Midbrain (tissue), 1 donor: ENCODE measurements around the gene ELOB.

Experiments
- DNase-seq: peaks from one replicate; lab custom pipeline; 2025; lab: John Stamatoyannopoulos, UW

ELOB gene

DNA sequence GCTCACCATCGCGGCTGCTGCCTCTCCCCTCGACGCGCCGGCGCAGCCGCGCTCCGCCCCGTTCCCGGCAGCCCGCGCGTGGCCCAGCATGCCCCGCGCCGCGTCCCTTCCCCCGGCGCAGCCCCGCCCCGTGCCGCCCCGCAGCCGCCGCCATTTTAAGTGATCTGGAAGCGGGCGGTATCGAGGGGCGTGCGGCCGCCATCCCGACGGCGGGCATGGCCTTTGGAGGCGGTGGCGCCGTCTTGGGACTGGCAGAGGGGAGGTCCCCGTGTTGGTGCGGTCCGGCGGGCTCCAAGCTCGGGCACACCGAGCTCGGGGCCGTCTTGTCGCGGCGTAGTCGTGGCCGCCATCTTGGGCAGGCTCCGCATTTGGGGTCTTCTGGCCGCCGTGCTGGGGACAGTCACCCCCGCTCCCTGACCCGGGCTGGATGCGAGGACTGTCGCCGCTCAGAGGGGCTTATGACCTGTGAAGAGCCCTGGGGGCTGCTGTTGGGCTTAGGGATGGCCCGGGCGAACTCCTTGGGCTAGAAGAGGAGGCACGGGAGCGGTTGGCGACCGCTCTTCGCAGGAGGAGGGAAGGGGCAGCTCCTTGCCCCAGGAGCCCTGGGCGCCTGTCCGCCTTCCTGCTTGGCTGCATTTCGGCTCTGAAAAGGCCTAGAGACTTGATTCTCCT lies at the start of gene ELOB:
ELOB (minus strand) TSS at position 50 of the 672 bp plus-strand sequence; CDS start at position 9, 41 bp downstream.
- DNase-seq = peak; percentile 80

- DNase-seq = no peak
These were observed 48.8 kb upstream of the ELOB start for GRCh38 chr16:2825906-2826305.

GRCh38 chr16:2825049-2825742 lies 48.1 kb upstream of the ELOB start:
- DNase-seq = no peak

DNA sequence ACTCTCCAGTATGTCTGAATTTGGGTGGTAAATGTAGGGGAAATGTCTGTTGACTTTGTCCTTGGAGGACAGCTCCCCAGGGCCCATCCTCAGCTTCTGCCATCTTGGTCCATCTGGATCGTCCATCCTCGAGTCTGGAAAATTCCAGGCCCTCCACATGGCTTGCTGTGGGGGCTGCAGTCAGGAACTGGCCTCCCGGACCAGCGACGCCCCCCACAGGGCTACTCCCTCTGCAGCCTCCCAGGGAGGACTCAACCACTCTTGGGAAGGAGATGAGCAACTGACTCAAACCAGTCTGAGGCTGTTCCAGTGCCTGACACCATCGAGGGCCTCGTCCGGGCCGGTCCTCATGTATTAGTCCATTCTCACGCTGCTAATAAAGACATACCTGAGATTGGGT lies 47.5 kb upstream of the ELOB start:
- DNase-seq = no peak

DNA sequence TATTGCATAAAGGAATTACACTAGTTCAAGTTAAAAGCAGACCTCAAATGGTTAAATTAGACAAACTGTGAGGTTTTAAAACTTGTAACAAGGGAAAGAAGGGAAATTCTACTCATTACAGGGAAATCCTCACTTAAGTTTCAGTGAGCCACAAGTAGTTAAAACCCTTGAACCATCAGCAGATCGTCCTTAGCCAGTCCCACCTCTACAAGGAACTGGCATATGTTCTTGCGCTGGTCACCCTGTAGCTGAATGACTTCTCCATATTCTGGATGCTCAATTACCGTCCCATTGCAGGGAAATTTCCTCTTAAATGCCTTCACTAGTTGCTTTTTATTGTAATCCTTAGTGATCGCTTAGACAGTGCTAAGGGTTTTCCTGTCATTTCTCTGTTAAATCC lies 45.4 kb upstream of the ELOB start:
- no peak for DNase-seq

DNA sequence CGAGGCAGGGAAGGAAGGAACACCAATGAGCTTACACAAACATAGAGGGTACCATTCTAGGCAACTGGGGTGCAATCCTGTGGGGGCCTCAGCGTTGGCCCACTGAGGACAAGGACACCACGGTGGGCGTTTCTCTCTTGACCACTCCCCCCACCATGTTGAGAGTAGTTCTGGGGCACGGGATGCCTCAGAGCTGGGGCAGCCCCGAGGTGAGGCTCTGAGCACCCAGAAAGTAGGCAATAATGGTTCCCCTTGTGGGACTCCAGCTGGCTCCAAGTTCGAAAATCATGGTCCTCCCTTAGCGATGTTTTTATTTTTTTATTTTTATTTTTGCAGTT lies 45.0 kb upstream of the ELOB start:
- no peak for DNase-seq

DNA sequence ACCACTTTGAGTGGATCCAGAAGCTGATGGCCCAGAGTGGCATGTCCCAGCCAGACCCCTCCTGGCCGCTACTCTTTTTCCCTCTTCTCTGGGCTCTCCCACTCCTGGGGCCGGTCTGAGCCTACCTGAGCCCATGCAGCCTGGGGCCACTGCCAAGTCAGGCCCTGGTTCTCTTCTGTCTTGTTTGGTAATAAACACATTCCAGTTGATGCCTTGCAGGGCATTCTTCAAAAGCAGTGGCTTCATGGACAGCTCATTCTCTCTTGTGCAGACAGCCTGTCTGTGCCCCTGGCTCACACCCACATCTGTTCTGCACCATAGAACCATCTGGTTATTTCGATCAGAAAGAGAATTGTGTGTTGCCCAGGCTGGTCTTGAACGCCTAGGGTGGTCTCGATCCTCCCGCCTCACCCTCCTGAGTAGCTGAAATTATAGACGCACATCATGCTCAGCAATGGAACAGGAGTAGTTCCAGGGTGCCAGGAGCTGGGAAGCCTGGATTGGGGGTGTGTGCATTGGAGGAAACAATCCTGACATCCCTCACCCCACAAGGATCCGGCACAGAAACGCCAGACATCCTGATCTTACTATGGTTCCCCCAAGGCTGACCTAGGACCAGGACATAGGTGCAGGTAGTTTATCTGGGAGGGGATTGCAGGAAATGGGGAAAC lies 44.5 kb upstream of the ELOB start:
- DNase-seq = no peak

GRCh38 chr16:2820836-2821486 lies 43.9 kb upstream of the ELOB start:
- no peak for DNase-seq

DNA sequence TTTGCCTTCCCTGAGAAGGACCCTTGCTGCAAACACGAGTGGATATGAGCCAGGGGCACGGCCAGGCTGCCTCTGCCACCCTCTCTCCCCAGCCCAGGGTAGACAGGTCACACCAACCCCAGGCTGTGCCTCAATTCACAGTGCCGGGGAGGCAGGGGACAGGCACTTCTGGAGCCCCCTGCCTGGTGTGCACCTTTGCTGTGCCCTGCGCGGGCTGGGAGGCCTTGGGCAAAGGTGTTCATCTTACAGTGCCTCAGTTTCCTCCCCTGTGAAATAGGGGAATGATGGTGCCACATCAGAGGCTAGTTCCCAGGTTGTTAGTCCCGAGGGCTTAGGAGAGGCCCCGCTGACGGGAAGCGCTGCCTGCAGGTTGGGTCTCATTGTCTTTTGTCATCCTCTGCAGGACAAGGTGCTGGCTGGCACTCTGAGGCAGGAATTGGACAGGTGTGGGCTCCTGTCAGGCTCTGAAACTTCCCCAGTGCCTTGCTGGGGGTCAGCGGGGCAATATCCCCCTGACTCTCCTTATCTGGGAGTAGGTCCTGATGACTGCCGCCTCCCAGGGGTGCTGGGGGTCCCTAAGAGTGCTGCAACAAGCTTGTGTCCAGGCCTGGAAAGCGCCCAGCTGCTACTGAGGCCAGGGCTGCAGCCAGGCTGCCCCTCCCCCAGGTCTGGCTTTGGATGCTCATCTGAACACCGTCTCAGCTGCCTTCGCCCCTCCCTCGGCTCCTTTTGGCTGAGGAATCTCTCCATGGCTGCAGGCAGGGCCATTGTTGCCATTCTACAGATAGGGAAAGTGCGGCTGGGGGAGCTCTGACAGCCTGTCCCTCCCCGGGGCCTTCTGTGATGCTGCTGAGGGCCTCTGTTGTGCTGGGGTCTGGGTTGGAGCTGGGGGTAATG lies 43.1 kb upstream of the ELOB start:
- DNase-seq = no peak

- no peak for DNase-seq
These were observed 42.3 kb upstream of the ELOB start for GRCh38 chr16:2819179-2819938.

DNA sequence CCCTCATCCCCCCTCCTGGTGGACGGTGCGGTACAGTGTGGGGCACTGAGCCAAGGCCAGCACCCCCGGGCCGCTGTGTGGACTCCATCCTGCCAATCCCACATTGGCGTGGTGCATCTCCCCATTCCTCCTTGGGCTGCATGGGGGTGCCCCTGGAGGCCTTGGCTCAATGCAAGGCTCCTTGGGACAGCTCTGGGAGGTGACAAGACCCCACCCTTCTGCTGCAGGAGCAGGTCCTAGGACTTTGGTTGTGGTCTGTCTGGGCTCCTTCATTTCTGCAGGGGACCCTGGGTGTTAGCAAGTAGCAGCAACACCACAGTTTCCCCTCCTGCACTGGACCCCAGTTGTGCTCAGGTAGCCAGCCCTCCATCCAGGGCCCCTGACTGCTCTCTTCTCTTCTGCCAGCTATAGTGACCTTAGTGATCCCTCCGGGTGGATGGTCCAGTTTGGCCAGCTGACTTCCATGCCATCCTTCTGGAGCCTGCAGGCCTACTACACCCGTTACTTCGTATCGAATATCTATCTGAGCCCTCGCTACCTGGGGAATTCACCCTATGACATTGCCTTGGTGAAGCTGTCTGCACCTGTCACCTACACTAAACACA lies 41.3 kb upstream of the ELOB start:
- DNase-seq = no peak

- no peak for DNase-seq
These were observed 40.5 kb upstream of the ELOB start for GRCh38 chr16:2817340-2818271.

- DNase-seq = no peak
These were observed 39.8 kb upstream of the ELOB start, which contains the start of gene PRSS21 for GRCh38 chr16:2816751-2817339. PRSS21 (plus strand) TSS chr16:2817237; CDS start chr16:2817269, 32 bp downstream.

DNA sequence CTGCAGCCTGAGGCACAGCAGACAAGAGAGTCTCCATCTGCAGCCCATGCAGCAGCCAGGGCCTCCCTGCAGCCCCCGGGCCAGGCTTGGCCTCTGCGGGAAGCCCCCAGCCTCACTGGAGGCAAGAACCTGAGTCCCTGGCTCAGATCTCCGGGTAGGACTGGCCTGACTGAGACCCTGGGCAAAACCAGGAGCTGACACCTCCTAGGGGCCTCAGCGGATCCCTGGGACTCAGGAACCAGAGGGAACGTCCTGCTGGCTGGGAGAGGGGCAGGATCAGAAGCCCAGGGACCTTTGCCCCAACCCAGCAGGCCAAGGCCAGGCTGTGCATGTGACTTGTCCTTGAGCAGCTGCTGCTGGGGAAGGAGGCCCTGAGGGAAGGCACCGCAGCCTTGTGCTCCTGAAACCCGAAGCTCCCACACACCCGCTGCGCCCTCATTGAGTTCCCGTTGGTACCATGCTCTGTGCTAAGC lies 38.3 kb upstream of the ELOB start:
- DNase-seq = no peak

DNA sequence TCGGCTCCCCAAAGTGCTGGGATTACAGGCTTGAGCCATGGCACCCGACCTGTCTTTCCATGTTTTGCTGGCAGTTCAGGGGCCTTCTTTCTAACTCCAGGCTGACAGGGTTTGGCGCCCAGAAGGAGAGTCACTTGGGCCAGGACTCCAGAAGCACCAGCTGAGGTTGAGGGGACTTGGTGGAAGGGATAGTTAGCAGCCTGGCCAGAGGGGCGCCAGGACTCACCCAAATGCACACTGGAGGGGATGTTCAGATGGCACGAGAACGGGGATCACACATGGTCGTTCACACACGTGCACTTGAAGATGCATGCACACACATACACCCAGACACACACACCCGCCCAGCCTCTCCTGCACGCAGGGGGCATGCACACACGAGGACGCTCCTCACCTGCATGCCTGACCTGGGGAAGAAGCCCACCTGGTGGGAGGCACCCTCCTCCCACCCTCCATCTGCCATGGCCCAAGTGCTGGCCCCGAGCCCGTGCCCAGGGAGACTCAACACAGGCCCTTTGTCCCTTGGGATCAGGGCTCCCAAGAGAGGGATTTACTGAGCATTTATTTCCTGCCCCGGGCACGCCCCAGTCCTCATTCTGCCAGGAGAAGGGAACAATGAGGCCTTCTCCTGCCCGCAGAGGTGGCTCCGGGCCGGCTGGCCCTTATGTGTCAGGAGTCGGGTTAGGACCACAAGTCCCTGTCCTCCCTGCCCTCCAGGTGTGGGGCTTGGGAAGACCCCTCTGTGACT lies 37.6 kb upstream of the ELOB start:
- no peak for DNase-seq

- no peak for DNase-seq
These were observed 36.7 kb upstream of the ELOB start for GRCh38 chr16:2813771-2814221.

DNA sequence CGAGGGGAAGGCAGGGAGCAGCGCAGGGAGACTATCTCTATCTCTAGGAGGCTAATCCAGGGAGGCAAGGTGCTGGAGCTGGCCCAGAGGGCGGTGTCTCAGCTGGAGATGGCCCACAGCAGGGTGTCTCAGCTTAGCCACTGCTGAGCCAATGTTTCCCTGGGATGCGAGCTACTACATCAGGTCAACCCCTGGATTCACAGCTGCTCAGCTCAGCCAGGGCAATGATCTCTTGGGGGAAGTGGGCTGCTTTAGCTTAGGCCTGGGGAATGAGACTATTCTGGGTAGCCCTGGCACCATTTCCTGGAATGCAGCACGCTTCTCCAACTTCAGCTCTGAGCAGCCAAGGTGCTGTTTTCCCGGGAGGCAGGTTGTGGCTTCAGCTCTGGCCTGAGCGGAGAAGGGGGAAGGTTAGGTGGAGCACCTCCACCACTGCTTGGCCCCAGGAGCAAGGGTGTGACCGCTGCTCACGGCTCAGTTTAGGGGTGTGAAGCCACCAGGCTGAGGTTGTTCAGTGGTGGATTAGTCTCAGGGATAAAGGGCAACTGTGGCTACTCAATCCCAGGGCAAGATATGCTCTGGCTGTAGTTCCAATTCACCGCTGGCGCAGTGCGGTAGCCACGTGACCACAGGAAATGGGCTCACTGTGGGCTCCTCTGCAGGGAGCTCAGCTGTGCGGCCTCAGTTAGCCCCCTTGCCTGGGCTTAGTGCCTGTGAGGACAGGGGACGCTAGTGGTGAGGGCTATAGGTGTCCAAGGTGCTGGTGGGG lies 34.8 kb upstream of the ELOB start:
- no peak for DNase-seq
